GM12801 (cell line): ENCODE data around the gene KRTAP10-2.

ENCODE experiments used
- TF ChIP-seq, protein P1 (sequence below): IDR thresholded peaks from one replicate; pipeline ENCODE4 v1.5.1; 2011; ENCODE audit warnings: control low read depth; ENCODE audit not compliant: insufficient read length; ENCODE audit errors: extremely low read depth

Gene KRTAP10-2

DNA sequence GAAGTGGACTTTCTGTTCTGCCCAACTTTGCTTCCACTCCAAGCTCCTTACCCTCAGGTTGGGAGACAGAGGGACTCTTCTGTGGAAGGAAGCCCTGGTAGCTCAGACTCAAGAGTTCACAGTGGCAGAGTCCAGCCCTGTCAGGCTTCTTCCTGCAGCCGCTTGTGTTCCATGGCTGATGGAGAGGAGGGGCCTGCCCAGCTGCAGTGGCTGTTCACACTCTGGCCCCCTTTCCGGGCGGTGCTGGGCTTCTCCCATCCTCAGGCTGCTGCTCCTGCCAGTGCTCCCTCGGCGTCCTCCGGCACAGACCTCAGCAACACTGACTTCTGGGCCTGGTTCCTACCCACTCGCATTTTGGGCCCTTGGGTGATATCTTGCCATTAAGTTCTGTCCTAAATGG is 15.3 kb downstream of the KRTAP10-2 start:
- TF ChIP-seq, protein P1, sequence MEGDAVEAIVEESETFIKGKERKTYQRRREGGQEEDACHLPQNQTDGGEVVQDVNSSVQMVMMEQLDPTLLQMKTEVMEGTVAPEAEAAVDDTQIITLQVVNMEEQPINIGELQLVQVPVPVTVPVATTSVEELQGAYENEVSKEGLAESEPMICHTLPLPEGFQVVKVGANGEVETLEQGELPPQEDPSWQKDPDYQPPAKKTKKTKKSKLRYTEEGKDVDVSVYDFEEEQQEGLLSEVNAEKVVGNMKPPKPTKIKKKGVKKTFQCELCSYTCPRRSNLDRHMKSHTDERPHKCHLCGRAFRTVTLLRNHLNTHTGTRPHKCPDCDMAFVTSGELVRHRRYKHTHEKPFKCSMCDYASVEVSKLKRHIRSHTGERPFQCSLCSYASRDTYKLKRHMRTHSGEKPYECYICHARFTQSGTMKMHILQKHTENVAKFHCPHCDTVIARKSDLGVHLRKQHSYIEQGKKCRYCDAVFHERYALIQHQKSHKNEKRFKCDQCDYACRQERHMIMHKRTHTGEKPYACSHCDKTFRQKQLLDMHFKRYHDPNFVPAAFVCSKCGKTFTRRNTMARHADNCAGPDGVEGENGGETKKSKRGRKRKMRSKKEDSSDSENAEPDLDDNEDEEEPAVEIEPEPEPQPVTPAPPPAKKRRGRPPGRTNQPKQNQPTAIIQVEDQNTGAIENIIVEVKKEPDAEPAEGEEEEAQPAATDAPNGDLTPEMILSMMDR, result no peak

DNA sequence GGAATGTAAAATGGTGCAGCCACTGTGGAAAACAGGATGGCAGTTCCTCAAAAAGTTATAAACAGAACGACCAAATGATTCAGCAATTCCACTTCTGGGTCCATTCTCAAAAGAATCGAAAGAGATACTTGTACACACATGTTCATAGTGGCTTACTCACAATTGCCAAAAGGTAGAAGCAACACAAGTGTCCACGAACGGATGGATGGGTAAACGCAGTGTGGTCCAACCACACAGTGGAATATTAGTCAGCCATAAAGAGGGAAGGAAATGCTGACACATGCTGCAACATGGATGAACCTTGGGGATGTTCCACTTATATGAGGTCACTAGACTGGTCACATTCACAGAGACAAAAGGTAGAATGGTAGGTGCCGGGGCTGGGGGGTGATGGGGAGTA is 16.6 kb downstream of the KRTAP10-2 start:
- TF ChIP-seq, protein P1, result no peak

DNA sequence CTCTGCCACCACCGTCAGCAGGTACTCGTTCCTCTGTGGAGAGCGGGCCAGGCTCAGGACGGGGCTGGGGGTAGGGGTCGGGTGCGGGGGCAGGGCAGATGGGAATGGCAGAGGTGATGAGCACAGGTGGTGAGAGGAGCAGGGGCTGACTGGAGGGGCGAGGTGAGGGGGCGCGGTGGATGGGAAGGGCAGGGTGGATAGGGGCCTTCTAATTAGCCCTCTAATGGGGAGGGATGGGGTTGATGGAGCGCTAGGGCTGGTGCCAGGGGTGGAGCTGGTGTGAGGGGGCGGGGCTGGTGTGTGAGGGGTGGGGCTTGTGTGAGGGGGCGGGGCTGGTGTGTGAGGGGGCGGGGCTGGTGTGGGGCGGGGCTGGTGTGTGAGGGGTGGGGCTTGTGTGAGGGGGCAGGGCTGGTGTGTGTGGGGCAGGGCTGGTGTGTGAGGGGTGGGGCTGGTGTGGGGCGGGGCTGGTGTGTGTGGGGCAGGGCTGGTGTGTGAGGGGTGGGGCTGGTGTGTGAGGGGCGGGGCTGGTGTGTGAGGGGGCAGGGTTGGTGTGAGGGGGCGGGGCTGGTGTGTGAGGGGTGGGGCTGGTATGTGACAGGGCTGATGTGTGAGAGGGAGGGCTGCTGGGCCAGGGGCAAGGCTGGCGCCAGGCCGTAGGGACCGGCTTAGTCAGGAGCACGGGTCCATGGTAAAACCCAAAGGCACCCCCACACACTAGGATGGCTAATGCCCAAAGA is 17.2 kb downstream of the KRTAP10-2 start:
- TF ChIP-seq, protein P1, result no peak

DNA sequence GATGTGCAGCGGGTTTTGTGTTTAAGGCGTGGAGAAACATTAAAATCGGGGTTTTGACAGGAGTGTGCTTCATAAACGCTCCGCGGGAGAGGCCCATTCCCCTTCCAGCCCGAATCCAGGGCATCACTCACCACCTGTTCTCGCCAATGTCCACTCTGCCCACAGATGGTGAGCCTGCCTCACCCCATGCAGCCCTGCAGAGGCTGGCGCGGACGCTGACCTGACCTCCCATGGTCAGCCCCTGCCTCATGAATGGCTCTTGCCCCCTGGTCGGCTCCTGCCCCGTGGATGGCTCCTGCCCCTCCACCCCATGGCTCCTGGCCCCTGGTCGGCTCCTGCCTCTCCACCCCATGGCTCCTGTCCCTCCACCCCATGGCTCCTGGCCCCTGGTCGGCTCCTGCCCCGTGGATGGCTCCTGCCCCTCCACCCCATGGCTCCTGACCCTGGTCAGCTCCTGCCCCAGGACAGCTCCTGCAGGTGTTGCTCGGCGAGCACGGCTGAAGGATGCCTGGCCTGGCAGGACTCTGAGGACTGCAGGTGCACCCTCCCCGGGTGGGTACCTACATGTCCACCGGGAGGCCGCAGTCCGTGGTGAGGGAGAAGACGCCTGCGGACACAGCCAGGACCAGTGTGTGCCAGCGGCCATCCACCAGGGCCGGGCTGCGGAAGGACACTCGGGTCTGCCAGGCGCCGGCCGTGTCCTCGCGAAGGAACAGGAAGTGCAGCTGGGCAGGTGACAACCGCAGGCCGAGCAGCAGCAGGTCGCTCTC is 18.0 kb downstream of the KRTAP10-2 start:
- TF ChIP-seq, protein P1, result no peak

DNA sequence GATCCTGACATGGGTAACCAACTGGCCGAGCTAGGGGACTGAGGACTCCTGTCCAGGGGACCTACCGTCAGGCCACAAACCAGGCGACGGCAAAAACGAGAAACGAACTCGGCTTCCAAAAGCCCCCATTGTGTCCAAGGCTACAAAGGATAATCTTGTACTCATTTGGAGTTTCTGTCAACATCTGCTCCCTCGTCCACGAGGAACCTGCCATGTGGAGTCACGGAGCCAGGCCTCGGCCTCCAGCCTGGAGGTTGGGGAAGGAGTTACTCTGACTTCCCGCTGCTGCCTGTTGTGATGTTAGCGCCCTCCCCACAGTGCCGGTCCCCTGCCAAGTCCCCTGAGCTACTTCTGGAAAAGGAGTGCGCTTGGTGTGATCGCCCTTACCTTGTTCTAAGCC is 18.6 kb downstream of the KRTAP10-2 start:
- TF ChIP-seq, protein P1, result no peak

DNA sequence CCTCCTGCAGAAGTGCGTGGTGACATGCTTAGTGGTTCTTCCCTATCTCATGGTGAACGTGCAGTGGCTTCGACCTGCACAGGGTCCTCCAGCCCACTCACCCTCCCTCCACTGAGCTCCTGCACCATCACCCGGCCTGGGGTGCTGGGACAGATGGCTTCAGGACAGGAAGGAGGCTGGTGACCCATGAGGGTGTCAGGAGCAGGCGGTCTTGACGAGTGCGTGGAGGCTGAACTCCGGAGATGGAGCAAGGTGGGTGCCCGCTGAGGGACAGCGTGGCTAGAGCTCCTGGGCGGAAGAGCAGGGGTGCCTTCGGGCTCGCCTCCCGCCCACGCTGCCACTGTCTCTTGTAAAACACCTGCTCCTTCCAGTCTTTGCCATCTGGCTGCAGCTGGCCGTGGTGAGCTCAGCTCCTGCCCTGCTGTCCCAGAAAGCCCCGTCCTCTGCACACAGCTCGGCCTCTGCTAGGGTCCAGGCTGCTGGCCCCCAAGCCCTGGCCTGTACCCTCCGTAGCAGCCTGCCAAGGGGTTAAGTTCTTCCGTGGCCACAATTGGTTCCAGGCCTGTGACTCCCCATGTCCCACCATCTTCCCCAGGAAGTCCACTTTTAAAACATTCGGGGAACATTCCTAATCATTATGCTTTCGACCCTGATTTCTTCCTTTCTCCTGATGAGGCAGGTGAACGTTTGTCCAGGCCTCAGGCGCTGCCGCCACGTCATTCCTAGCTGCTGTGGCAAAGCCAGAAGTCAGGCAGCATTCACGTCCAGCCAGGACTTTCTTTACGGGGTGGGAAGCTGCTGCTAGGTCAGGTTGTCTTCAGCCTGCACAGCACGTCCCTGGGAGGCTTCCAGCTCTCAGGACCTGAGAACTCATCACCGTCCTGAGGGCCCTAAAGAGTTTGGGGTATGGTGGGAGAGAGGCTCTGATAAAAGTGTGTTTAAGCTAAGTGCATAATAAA is 19.4 kb downstream of the KRTAP10-2 start:
- TF ChIP-seq, protein P1, result no peak

DNA sequence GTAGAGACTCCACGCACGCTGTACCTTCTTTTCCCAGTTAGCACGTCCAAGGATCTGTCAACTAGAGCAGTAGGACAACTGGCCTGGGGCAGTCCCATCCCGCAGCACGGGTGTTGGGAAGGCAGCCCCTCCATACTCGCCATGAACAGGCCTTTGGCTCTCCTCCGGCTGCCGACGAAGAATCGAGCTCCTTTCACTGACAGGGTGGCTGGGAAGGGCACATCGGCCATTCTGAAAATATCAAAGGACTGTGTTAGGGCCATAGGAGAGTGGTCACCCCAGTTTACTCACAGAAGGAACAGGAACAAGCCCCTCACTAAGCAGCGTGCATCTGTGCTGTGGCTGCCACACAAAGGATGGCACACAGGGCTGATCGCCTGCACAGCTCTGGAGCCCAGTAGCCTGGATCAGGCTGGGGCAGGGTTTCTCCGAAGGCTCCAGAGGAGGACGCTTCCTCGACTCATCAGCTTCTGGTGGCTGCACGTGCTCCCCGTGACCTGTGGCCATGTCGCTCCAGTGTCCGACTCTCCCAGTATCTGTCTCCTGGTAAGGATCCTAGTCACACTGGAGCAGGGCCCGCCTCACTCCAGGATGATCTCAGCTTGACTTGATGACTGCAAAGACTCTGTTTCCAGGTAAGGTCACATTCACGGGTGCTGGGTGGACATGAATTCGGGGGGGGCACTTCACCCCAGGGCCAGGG is 20.3 kb downstream of the KRTAP10-2 start:
- TF ChIP-seq, protein P1, result no peak
